Neuron (in vitro differentiated cells): Measurements from ENCODE around the gene BEST1.

Experiments used
- H2AFZ ChIP-seq: one replicate; pipeline ENCODE4 v1.6.1; 2013; ENCODE audit warnings: low read depth, mild to moderate bottlenecking, inconsistent platforms, low read length, moderate library complexity
- H3K27me3 ChIP-seq: one replicate; pipeline ENCODE4 v1.6.1; 2013; ENCODE audit warnings: low read length; ENCODE audit not compliant: insufficient read depth
- H3K36me3 ChIP-seq: one replicate; pipeline ENCODE4 v1.6.1; 2013; ENCODE audit warnings: low read length; ENCODE audit not compliant: insufficient read depth
- H3K4me1 ChIP-seq: one replicate; pipeline ENCODE4 v1.6.1; 2013; ENCODE audit warnings: low read length; ENCODE audit not compliant: insufficient read depth
- H3K4me3 ChIP-seq: 2 replicates; pipeline ENCODE4 v1.5.1; 2013; ENCODE audit warnings: mild to moderate bottlenecking, low read length, moderate library complexity
- H3K9me3 ChIP-seq: one replicate; pipeline ENCODE4 v1.6.1; 2013; ENCODE audit warnings: low read length

The BEST1 gene

GRCh38 chr11:61975638-61976419 is 25.7 kb downstream of the BEST1 start:
- Histone ChIP-seq H2AFZ (no peak overlapping the region), H3K27me3 (no peaks in the 10 kb centered on the region), H3K9me3 (no peaks in the 10 kb centered on the region), H3K36me3 (no peaks in the 10 kb centered on the region), H3K4me3 (no peak overlapping the region), H3K4me1 (peaks cover 17% of the 10 kb centered on the region)

GRCh38 chr11:61976420-61976800 is 26.3 kb downstream of the BEST1 start:
- Histone ChIP-seq H2AFZ (no peak overlapping the region), H3K9me3 (no peaks in the 10 kb centered on the region), H3K4me1 (peaks cover 14% of the 10 kb centered on the region), H3K27me3 (no peaks in the 10 kb centered on the region), H3K36me3 (no peaks in the 10 kb centered on the region), H3K4me3 (no peak overlapping the region)

GRCh38 chr11:61976813-61977475 is 26.8 kb downstream of the BEST1 start:
- Histone ChIP-seq H3K4me3 (no peak overlapping the region), H3K4me1 (peaks cover 10% of the 10 kb centered on the region), H3K36me3 (no peaks in the 10 kb centered on the region)

GRCh38 chr11:61978703-61979661 is 28.8 kb downstream of the BEST1 start:
- no peaks in the 10 kb centered on the region for H3K27me3 ChIP-seq
- no peak overlapping the region for H2AFZ ChIP-seq
- H3K9me3 ChIP-seq: no peaks in the 10 kb centered on the region
- no peaks in the 10 kb centered on the region for H3K4me1 ChIP-seq
- no peak overlapping the region for H3K4me3 ChIP-seq
- H3K36me3 ChIP-seq: no peaks in the 10 kb centered on the region

More at GRCh38 chr11:61976813-61977475, 26.8 kb downstream of the BEST1 start:
- Histone ChIP-seq H2AFZ (no peak overlapping the region), H3K9me3 (no peaks in the 10 kb centered on the region), H3K27me3 (no peaks in the 10 kb centered on the region)

- no peaks in the 10 kb centered on the region for H3K27me3 ChIP-seq
- H3K4me1 ChIP-seq: no peaks in the 10 kb centered on the region
- no peaks in the 10 kb centered on the region for H3K9me3 ChIP-seq
- H3K4me3 ChIP-seq: no peak overlapping the region
- H2AFZ ChIP-seq: no peak overlapping the region
- no peaks in the 10 kb centered on the region for H3K36me3 ChIP-seq
These were observed 30.8 kb downstream of the BEST1 start for GRCh38 chr11:61980783-61981541.

GRCh38 chr11:61983419-61983818 is 33.3 kb downstream of the BEST1 start:
- H3K27me3 ChIP-seq: no peaks in the 10 kb centered on the region

GRCh38 chr11:61985869-61986268 is 35.7 kb downstream of the BEST1 start:
- Histone ChIP-seq H3K27me3 (no peaks in the 10 kb centered on the region), H2AFZ (no peak overlapping the region), H3K36me3 (no peaks in the 10 kb centered on the region), H3K4me3 (no peak overlapping the region), H3K4me1 (no peaks in the 10 kb centered on the region), H3K9me3 (peaks cover 2% of the 10 kb centered on the region)

More at GRCh38 chr11:61983419-61983818, 33.3 kb downstream of the BEST1 start:
- Histone ChIP-seq H3K4me3 (no peak overlapping the region), H2AFZ (no peak overlapping the region), H3K36me3 (no peaks in the 10 kb centered on the region), H3K9me3 (peaks cover 2% of the 10 kb centered on the region), H3K4me1 (no peaks in the 10 kb centered on the region)

- H3K36me3 ChIP-seq: no peaks in the 10 kb centered on the region
- H3K4me3 ChIP-seq: no peak overlapping the region
- H3K9me3 ChIP-seq: no peaks in the 10 kb centered on the region
- H2AFZ ChIP-seq: no peak overlapping the region
- H3K4me1 ChIP-seq: no peaks in the 10 kb centered on the region
- no peaks in the 10 kb centered on the region for H3K27me3 ChIP-seq
These were observed 44.8 kb downstream of the BEST1 start for GRCh38 chr11:61994981-61995380.

- H3K4me3 ChIP-seq: no peak overlapping the region
- H2AFZ ChIP-seq: no peak overlapping the region
- no peaks in the 10 kb centered on the region for H3K36me3 ChIP-seq
- no peaks in the 10 kb centered on the region for H3K27me3 ChIP-seq
- H3K4me1 ChIP-seq: no peaks in the 10 kb centered on the region
- peaks cover 5% of the 10 kb centered on the region for H3K9me3 ChIP-seq
These were observed 46.8 kb downstream of the BEST1 start for GRCh38 chr11:61996933-61997332.

- Histone ChIP-seq H3K4me1 (no peaks in the 10 kb centered on the region), H3K36me3 (no peaks in the 10 kb centered on the region), H3K4me3 (no peak overlapping the region), H2AFZ (no peak overlapping the region), H3K27me3 (no peaks in the 10 kb centered on the region), H3K9me3 (peaks cover 5% of the 10 kb centered on the region)
These were observed 49.2 kb downstream of the BEST1 start for GRCh38 chr11:61999141-61999975.

- H3K36me3 ChIP-seq: no peaks in the 10 kb centered on the region
- H3K27me3 ChIP-seq: no peaks in the 10 kb centered on the region
- no peak overlapping the region for H2AFZ ChIP-seq
- peaks cover 5% of the 10 kb centered on the region for H3K9me3 ChIP-seq
- no peaks in the 10 kb centered on the region for H3K4me1 ChIP-seq
- no peak overlapping the region for H3K4me3 ChIP-seq
These were observed 50.6 kb downstream of the BEST1 start for GRCh38 chr11:62000539-62001446.
